ENCODE data around the gene CORO7.

Gene CORO7

DNA sequence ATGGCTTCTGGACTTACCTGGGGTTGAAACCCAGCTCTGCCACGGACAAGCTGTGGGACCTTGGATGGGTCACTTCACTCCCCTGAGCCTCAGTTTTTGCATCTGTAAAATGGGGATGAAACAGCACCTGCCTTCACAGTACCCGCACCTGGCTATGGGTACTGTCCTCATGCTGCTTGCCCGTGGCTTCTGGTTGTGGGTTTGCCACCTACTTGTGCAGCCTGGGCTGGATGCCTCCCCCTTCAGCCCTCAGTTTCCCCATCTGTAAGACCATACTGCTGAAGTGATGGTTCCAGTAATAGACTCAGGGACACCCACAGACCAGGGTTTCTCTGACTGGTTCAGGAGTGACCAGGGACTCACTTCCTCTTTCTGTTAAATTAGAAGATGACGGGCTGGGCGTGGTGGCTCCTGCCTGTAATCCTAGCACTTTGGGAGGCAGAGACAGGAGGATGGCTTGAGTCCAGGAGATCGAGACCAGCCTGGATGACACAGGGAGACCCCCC is 91.1 kb downstream of the CORO7 start:
- H3K9ac ChIP-seq (ENCODE audit: low read depth, low read length), result no peak overlapping the region
- no peak overlapping the region for H3K4me3 ChIP-seq (ENCODE audit: low read depth in 1 of 2, low read length in 2 of 2)
- TF ChIP-seq, protein P1, sequence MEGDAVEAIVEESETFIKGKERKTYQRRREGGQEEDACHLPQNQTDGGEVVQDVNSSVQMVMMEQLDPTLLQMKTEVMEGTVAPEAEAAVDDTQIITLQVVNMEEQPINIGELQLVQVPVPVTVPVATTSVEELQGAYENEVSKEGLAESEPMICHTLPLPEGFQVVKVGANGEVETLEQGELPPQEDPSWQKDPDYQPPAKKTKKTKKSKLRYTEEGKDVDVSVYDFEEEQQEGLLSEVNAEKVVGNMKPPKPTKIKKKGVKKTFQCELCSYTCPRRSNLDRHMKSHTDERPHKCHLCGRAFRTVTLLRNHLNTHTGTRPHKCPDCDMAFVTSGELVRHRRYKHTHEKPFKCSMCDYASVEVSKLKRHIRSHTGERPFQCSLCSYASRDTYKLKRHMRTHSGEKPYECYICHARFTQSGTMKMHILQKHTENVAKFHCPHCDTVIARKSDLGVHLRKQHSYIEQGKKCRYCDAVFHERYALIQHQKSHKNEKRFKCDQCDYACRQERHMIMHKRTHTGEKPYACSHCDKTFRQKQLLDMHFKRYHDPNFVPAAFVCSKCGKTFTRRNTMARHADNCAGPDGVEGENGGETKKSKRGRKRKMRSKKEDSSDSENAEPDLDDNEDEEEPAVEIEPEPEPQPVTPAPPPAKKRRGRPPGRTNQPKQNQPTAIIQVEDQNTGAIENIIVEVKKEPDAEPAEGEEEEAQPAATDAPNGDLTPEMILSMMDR (IDR thresholded peaks at IDR 0.05; ENCODE audit: borderline replicate concordance, extremely low read depth, low read length, poor library complexity, severe bottlenecking), result no peak
- no peak for TF ChIP-seq EZH2 (IDR thresholded peaks at IDR 0.05; ENCODE audit: borderline replicate concordance, low read depth, low read length, severe bottlenecking)
- no peaks in the 10 kb centered on the region for H3K4me1 ChIP-seq (ENCODE audit: insufficient read depth, low read length)
- no peaks in the 10 kb centered on the region for H3K36me3 ChIP-seq (ENCODE audit: insufficient read depth, low read length)
- H3K27ac ChIP-seq (ENCODE audit: low read length), result no peak overlapping the region
- H3K9me3 ChIP-seq (ENCODE audit: insufficient read depth, low read length, severe bottlenecking), result no peaks in the 10 kb centered on the region
- DNase-seq, result no peak
- no peaks in the 10 kb centered on the region for H3K27me3 ChIP-seq (ENCODE audit: insufficient read depth, low read length, poor library complexity)
- H2AFZ ChIP-seq (ENCODE audit: low read depth, low read length), result no peak overlapping the region
- H4K20me1 ChIP-seq (ENCODE audit: insufficient read depth, low read length), result peaks cover 29% of the 10 kb centered on the region
- ATAC-seq (ENCODE audit: insufficient read depth, low read depth), result no peak
- H3K4me2 ChIP-seq (ENCODE audit: insufficient read depth, low read length), result no peak overlapping the region
- no peaks in the 10 kb centered on the region for H3K79me2 ChIP-seq (ENCODE audit: insufficient read depth, low read length)

- H3K4me1 ChIP-seq (ENCODE audit: insufficient read depth, low read length), result no peaks in the 10 kb centered on the region
- DNase-seq (no peak), ATAC-seq (ENCODE audit: insufficient read depth, low read depth) (no peak)
- no peak overlapping the region for H3K4me2 ChIP-seq (ENCODE audit: insufficient read depth, low read length)
- no peaks in the 10 kb centered on the region for H3K9me3 ChIP-seq (ENCODE audit: insufficient read depth, low read length, severe bottlenecking)
- H3K27me3 ChIP-seq (ENCODE audit: insufficient read depth, low read length, poor library complexity), result no peaks in the 10 kb centered on the region
- TF ChIP-seq, protein P1 (IDR thresholded peaks at IDR 0.05; ENCODE audit: borderline replicate concordance, extremely low read depth, low read length, poor library complexity, severe bottlenecking), result no peak
- TF ChIP-seq EZH2 (IDR thresholded peaks at IDR 0.05; ENCODE audit: borderline replicate concordance, low read depth, low read length, severe bottlenecking), result no peak
- H3K36me3 ChIP-seq (ENCODE audit: insufficient read depth, low read length), result no peaks in the 10 kb centered on the region
- H4K20me1 ChIP-seq (ENCODE audit: insufficient read depth, low read length), result peaks cover 31% of the 10 kb centered on the region
- no peaks in the 10 kb centered on the region for H3K79me2 ChIP-seq (ENCODE audit: insufficient read depth, low read length)
- H3K9ac ChIP-seq (ENCODE audit: low read depth, low read length), result no peak overlapping the region
- H3K27ac ChIP-seq (ENCODE audit: low read length), result no peak overlapping the region
- H3K4me3 ChIP-seq (ENCODE audit: low read depth in 1 of 2, low read length in 2 of 2), result no peak overlapping the region
- no peak overlapping the region for H2AFZ ChIP-seq (ENCODE audit: low read depth, low read length)
Measured at GRCh38 chr16:4324492-4325252, 91.7 kb downstream of the CORO7 start.

DNA sequence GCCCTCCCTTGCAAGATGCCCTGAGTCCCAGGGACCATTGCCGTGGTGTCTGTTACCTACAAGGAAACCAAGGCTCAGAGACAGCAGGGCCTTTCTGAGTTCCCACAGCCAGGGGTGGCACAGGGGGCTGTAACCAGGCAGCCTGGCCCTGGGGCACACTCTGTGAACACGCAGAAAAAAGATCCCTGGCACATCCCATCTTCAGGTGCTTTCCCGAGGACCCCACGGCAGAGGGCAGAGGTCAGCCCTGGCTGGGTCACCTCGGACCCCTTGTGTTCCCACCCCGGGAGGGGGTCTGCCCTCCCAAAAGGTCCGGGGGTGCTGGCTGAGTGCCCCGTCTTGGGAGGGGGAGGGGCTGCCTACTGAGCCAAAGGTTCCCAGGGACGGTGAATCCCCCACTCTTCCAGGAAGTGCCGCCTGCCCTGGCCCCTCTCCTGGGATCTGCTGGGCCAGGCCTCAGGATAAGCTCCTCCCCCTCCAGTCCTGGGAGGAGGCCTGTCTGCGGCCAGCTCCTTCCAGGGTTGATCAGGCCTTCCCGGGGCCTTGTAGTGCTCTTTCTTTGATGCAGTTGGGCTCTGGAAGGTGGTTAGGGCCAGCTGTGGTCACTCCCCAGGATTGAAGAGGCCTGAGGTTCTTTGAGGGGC is 92.4 kb downstream of the CORO7 start:
- H4K20me1 ChIP-seq (ENCODE audit: insufficient read depth, low read length), result peaks cover 37% of the 10 kb centered on the region
- no peak overlapping the region for H3K4me3 ChIP-seq (ENCODE audit: low read depth in 1 of 2, low read length in 2 of 2)
- no peak overlapping the region for H3K9ac ChIP-seq (ENCODE audit: low read depth, low read length)
- no peaks in the 10 kb centered on the region for H3K36me3 ChIP-seq (ENCODE audit: insufficient read depth, low read length)
- no peaks in the 10 kb centered on the region for H3K27me3 ChIP-seq (ENCODE audit: insufficient read depth, low read length, poor library complexity)
- no peak overlapping the region for H3K4me2 ChIP-seq (ENCODE audit: insufficient read depth, low read length)
- TF ChIP-seq, protein P1 (IDR thresholded peaks at IDR 0.05; ENCODE audit: borderline replicate concordance, extremely low read depth, low read length, poor library complexity, severe bottlenecking), result no peak
- no peak for TF ChIP-seq EZH2 (IDR thresholded peaks at IDR 0.05; ENCODE audit: borderline replicate concordance, low read depth, low read length, severe bottlenecking)
- no peaks in the 10 kb centered on the region for H3K4me1 ChIP-seq (ENCODE audit: insufficient read depth, low read length)
- no peaks in the 10 kb centered on the region for H3K79me2 ChIP-seq (ENCODE audit: insufficient read depth, low read length)
- H3K27ac ChIP-seq (ENCODE audit: low read length), result no peak overlapping the region
- no peaks in the 10 kb centered on the region for H3K9me3 ChIP-seq (ENCODE audit: insufficient read depth, low read length, severe bottlenecking)
- DNase-seq (no peak), ATAC-seq (ENCODE audit: insufficient read depth, low read depth) (no peak)
- H2AFZ ChIP-seq (ENCODE audit: low read depth, low read length), result no peak overlapping the region
